IPS-18a (cell line): Measurements from ENCODE around the gene HCRTR2.
"Not testable (repeated sequence)": the region's sequence is repeated elsewhere in the genome, so short reads cannot be mapped to it uniquely, and the experiment has no call there.

ENCODE experiments used
- H3K27ac ChIP-seq: one replicate; pipeline ENCODE4 v1.5.1; 2013; ENCODE audit warnings: low read length
- H3K27me3 ChIP-seq: one replicate; pipeline ENCODE4 v1.6.1; 2013; ENCODE audit warnings: mild to moderate bottlenecking, low read length; ENCODE audit not compliant: control insufficient read depth, insufficient read depth
- H3K36me3 ChIP-seq: one replicate; pipeline ENCODE4 v1.6.1; 2013; ENCODE audit warnings: low read depth, low read length; ENCODE audit not compliant: control insufficient read depth
- H3K4me1 ChIP-seq: one replicate; pipeline ENCODE4 v1.6.1; 2013; ENCODE audit warnings: low read depth, low read length; ENCODE audit not compliant: control insufficient read depth
- H3K4me3 ChIP-seq: one replicate; pipeline ENCODE4 v1.5.1; 2013; ENCODE audit warnings: low read length
- H3K9ac ChIP-seq: one replicate; pipeline ENCODE4 v1.6.1; 2013; ENCODE audit warnings: mild to moderate bottlenecking, low read length, moderate library complexity
- H3K9me3 ChIP-seq: one replicate; pipeline ENCODE4 v1.6.1; 2013; ENCODE audit warnings: low read depth, low read length; ENCODE audit not compliant: control insufficient read depth

The HCRTR2 gene

DNA sequence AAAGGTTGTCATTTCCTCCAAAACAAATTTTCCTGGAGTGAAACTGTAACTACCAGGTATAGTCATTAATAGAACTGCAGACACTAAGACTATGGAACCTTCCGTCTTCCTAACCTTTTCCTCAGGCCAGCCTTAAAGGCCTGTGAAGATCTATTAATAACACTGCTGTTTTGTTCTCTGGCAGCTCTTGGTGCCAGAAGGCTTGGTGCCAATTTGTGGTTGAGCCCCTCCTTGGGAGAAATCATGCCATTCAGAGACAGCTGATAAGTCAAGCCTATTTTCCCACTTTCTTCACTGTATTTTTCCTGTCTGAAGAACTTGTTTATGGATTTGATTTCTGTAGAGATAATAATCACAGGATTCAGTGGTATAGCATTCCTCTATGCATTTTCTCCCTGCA, 64.8 kb downstream of the HCRTR2 start:
- H3K36me3 ChIP-seq: no peaks in the 10 kb centered on the region
- no peaks in the 10 kb centered on the region for H3K9me3 ChIP-seq
- H3K4me1 ChIP-seq: peaks cover 3% of the 10 kb centered on the region
- H3K9ac ChIP-seq: no peak overlapping the region
- H3K27me3 ChIP-seq: no peaks in the 10 kb centered on the region
- H3K27ac ChIP-seq: no peak overlapping the region
- H3K4me3 ChIP-seq: no peak overlapping the region

- H3K4me1 ChIP-seq, H3K27ac ChIP-seq, H3K27me3 ChIP-seq, H3K9me3 ChIP-seq, H3K4me3 ChIP-seq, H3K36me3 ChIP-seq, H3K9ac ChIP-seq: not testable (repeated sequence)
Measured at GRCh38 chr6:55240975-55241605, 66.8 kb downstream of the HCRTR2 start.

DNA sequence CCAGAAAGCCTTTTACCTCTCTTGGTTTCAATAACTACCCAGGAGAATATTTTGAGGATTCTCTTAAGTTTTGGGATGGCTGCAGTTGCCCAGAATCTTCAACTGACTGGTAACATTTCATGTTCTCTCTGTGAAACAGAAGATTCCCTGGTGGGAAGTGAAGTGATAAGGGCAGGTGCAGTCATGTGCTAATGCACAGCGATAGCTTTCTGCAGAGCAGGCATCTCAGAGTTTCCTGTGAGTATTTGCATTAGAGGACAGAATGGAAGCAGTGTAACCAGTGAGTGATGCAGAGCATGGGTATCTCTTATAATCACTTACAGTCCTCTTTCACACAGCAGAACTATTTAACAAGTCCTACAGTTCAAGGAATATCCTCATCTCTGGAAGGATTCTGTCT, 76.1 kb downstream of the HCRTR2 start:
- Histone ChIP-seq H3K4me3 (no peak overlapping the region), H3K9ac (no peak overlapping the region), H3K27ac (no peak overlapping the region), H3K9me3 (no peaks in the 10 kb centered on the region), H3K36me3 (no peaks in the 10 kb centered on the region), H3K27me3 (no peaks in the 10 kb centered on the region), H3K4me1 (peaks cover 16% of the 10 kb centered on the region)

DNA sequence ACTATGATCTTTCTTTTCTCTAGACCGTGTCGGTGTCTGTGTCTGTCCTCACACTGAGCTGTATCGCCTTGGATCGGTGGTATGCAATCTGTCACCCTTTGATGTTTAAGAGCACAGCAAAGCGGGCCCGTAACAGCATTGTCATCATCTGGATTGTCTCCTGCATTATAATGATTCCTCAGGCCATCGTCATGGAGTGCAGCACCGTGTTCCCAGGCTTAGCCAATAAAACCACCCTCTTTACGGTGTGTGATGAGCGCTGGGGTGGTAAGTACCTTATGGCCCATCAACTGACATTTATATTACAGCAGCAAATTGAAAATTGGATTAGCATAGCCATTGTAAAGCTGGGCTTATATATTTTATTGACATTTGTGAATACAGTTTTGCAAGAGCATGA, 80.8 kb downstream of the HCRTR2 start:
- Histone ChIP-seq H3K9me3 (no peaks in the 10 kb centered on the region), H3K4me1 (peaks cover 9% of the 10 kb centered on the region), H3K36me3 (no peaks in the 10 kb centered on the region), H3K27ac (no peak overlapping the region), H3K4me3 (no peak overlapping the region), H3K9ac (no peak overlapping the region), H3K27me3 (no peaks in the 10 kb centered on the region)

GRCh38 chr6:55260181-55260580, 85.9 kb downstream of the HCRTR2 start:
- Histone ChIP-seq H3K9me3 (no peaks in the 10 kb centered on the region), H3K9ac (no peak overlapping the region), H3K4me1 (no peaks in the 10 kb centered on the region), H3K27me3 (no peaks in the 10 kb centered on the region), H3K27ac (no peak overlapping the region), H3K4me3 (no peak overlapping the region), H3K36me3 (no peaks in the 10 kb centered on the region)

GRCh38 chr6:55265409-55266114, 91.2 kb downstream of the HCRTR2 start:
- no peaks in the 10 kb centered on the region for H3K4me1 ChIP-seq
- H3K9ac ChIP-seq: no peak overlapping the region

DNA sequence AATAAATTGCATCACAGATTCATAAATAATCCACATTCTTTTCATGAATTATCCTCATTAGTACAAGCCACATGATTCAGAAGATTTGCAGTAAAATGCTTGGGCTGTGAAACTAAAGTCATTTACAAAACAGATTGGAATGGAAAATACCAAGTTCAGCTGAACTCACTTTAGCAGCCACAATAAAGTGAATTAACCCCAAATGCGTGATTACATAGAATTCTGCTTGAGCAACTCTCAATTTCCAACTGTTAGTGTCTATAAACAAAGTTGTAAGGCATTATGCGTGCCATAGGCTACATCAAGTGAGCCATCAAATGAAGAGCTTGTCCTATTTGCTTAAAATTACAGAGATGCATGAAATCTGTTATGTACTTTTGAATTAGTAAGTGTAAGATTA, 92.6 kb downstream of the HCRTR2 start:
- H3K36me3 ChIP-seq: no peaks in the 10 kb centered on the region
- H3K4me1 ChIP-seq: no peaks in the 10 kb centered on the region
- H3K27me3 ChIP-seq: no peaks in the 10 kb centered on the region
- no peak overlapping the region for H3K4me3 ChIP-seq
- H3K9me3 ChIP-seq: no peaks in the 10 kb centered on the region
- no peak overlapping the region for H3K27ac ChIP-seq
- no peak overlapping the region for H3K9ac ChIP-seq

More at GRCh38 chr6:55265409-55266114, 91.2 kb downstream of the HCRTR2 start:
- no peaks in the 10 kb centered on the region for H3K27me3 ChIP-seq
- H3K9me3 ChIP-seq: no peaks in the 10 kb centered on the region
- no peak overlapping the region for H3K27ac ChIP-seq
- H3K4me3 ChIP-seq: no peak overlapping the region
- no peaks in the 10 kb centered on the region for H3K36me3 ChIP-seq

DNA sequence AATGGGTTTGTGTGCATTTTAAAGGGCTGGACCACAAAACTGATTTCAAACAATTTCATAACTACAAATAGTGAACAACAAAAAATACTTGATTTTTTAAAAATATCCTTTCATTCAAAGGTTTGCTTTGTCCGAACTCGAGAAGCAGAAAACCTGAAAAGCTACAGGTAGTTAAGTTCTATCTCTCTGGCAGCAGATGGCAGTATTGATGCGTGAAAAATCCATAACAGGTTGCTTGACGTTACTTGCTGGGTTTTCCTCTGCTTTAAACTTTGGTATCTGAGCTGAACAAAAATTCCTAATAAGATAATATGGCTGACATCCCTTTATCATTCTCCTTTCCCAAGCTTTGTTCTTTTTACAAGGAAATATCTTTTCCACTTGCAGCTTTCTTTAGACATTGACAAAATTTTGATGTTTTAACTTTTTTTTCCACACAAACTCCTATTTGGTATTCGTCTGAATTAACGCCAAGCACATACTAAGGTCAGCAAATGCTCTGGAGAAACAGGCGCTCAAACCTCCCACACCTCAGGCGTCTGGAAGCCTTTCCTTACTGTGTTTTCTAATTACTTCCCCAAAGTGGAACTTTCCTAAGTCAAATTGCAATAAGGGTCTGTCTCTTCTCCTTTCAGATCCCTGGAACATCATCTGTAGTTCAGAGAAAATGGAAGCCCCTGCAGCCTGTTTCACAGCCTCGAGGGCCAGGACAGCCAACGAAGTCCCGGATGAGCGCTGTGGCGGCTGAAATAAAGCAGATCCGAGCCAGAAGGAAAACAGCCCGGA, 102.6 kb downstream of the HCRTR2 start:
- H3K36me3 ChIP-seq: no peaks in the 10 kb centered on the region
- no peak overlapping the region for H3K27ac ChIP-seq
- H3K4me1 ChIP-seq: peaks cover 17% of the 10 kb centered on the region
- no peaks in the 10 kb centered on the region for H3K27me3 ChIP-seq
- H3K4me3 ChIP-seq: no peak overlapping the region
- no peaks in the 10 kb centered on the region for H3K9me3 ChIP-seq
- peak overlapping the region; percentile 33 for H3K9ac ChIP-seq

GRCh38 chr6:55277646-55278045, 103.3 kb downstream of the HCRTR2 start:
- Histone ChIP-seq H3K36me3 (no peaks in the 10 kb centered on the region), H3K27me3 (no peaks in the 10 kb centered on the region), H3K4me3 (no peak overlapping the region), H3K9me3 (no peaks in the 10 kb centered on the region), H3K4me1 (peaks cover 17% of the 10 kb centered on the region), H3K27ac (no peak overlapping the region), H3K9ac (no peak overlapping the region)

- Histone ChIP-seq H3K4me3 (no peak overlapping the region), H3K4me1 (peaks cover 17% of the 10 kb centered on the region), H3K36me3 (no peaks in the 10 kb centered on the region), H3K27ac (no peak overlapping the region), H3K9me3 (no peaks in the 10 kb centered on the region), H3K9ac (no peak overlapping the region), H3K27me3 (no peaks in the 10 kb centered on the region)
Measured at GRCh38 chr6:55281215-55281614, 106.9 kb downstream of the HCRTR2 start.

- Histone ChIP-seq H3K27ac (no peak overlapping the region), H3K9me3 (no peaks in the 10 kb centered on the region), H3K9ac (no peak overlapping the region), H3K36me3 (no peaks in the 10 kb centered on the region), H3K27me3 (no peaks in the 10 kb centered on the region), H3K4me3 (no peak overlapping the region), H3K4me1 (peaks cover 11% of the 10 kb centered on the region)
Measured at GRCh38 chr6:55282115-55282514, 107.8 kb downstream of the HCRTR2 start.
